SK-N-SH treated with all-trans-retinoic acid at 6 μM for 48 hours (cell line): ENCODE data around the gene AHRR.

Experiments used
- ATAC-seq: fragments of 200-7000 bp; cut with Tn5 transposase; 3 replicates; pipeline ENCODE4 v1.9.1; 2020; ENCODE audit warnings: mild to moderate bottlenecking, moderate library complexity
- ARNTL ChIP-seq: fragments of 450-650 bp; formaldehyde crosslinking; IDR thresholded peaks from 2 replicates; pipeline ENCODE4 v1.5.0; 2020; ENCODE audit warnings: low read depth, mild to moderate bottlenecking, moderate library complexity, borderline replicate concordance
- BACH2 ChIP-seq: fragments of 250-450 bp; sonication (Bioruptor Pico); IDR thresholded peaks from 2 replicates; pipeline ENCODE4 v1.9.0; 2021; ENCODE audit warnings: mild to moderate bottlenecking, borderline replicate concordance
- CSDC2 ChIP-seq: fragments of 250-450 bp; sonication (Bioruptor Pico); IDR thresholded peaks from 2 replicates; pipeline ENCODE4 v1.5.0; 2020; ENCODE audit warnings: mild to moderate bottlenecking, moderate library complexity
- CSRNP3 ChIP-seq: fragments of 250-450 bp; sonication (Bioruptor Pico); IDR thresholded peaks from 2 replicates; pipeline ENCODE4 v1.5.1; 2021; ENCODE audit warnings: mild to moderate bottlenecking, moderate library complexity
- ESRRG ChIP-seq: fragments of 250-450 bp; sonication (Bioruptor Pico); IDR thresholded peaks from 2 replicates; pipeline ENCODE4 v1.6.1; 2021; ENCODE audit warnings: mild to moderate bottlenecking
- GLIS3 ChIP-seq: fragments of 250-450 bp; sonication (Bioruptor Pico); IDR thresholded peaks from 2 replicates; pipeline ENCODE4 v1.5.0; 2020; ENCODE audit warnings: mild to moderate bottlenecking, moderate library complexity
- ISL1 ChIP-seq: fragments of 250-450 bp; sonication (Bioruptor Pico); IDR thresholded peaks from 2 replicates; pipeline ENCODE4 v2.1.2; 2022; ENCODE audit warnings: mild to moderate bottlenecking, moderate library complexity
- OSR1 ChIP-seq: fragments of 250-450 bp; sonication (Bioruptor Pico); IDR thresholded peaks from 2 replicates; pipeline ENCODE4 v1.8.0; 2022; ENCODE audit warnings: moderate library complexity, mild to moderate bottlenecking, inconsistent platforms
- PPARA ChIP-seq: fragments of 250-450 bp; sonication (Bioruptor Pico); IDR thresholded peaks from 2 replicates; pipeline ENCODE4 v1.5.0; 2020; ENCODE audit warnings: mild to moderate bottlenecking, borderline replicate concordance
- RARB ChIP-seq: fragments of 250-450 bp; sonication (Bioruptor Pico); IDR thresholded peaks from 2 replicates; pipeline ENCODE4 v1.8.0; 2021; ENCODE audit warnings: mild to moderate bottlenecking, moderate library complexity
- SNAI2 ChIP-seq: fragments of 250-450 bp; sonication (Bioruptor Pico); IDR thresholded peaks from 2 replicates; pipeline ENCODE4 v1.5.0; 2020; ENCODE audit warnings: mild to moderate bottlenecking, moderate library complexity
- TSHZ2 ChIP-seq: fragments of 250-450 bp; sonication (Bioruptor Pico); IDR thresholded peaks from 2 replicates; pipeline ENCODE4 v1.5.0; 2020; ENCODE audit warnings: mild to moderate bottlenecking, moderate library complexity
- ZFP3 ChIP-seq: fragments of 250-450 bp; sonication (Bioruptor Pico); IDR thresholded peaks from 2 replicates; pipeline ENCODE4 v1.5.0; 2020; ENCODE audit warnings: mild to moderate bottlenecking, moderate library complexity
- ZFP30 ChIP-seq: fragments of 450-650 bp; formaldehyde crosslinking; IDR thresholded peaks from 2 replicates; pipeline ENCODE4 v1.5.0; 2022; ENCODE audit warnings: mild to moderate bottlenecking, moderate library complexity
- ZNF565 ChIP-seq: fragments of 450-650 bp; formaldehyde crosslinking; conservative IDR thresholded peaks from 2 replicates; pipeline ENCODE4 v1.5.0; 2020; ENCODE audit warnings: low read depth, mild to moderate bottlenecking, moderate library complexity
- ZNF70 ChIP-seq: fragments of 450-650 bp; formaldehyde crosslinking; IDR thresholded peaks from 2 replicates; pipeline ENCODE4 v1.5.0; 2020; ENCODE audit warnings: mild to moderate bottlenecking, moderate library complexity
- TF ChIP-seq, protein P1 (sequence below): fragments of 250-450 bp; sonication (Bioruptor Pico); IDR thresholded peaks from 2 replicates; pipeline ENCODE4 v1.5.1; 2020; ENCODE audit warnings: low read depth, mild to moderate bottlenecking, moderate library complexity

AHRR gene

DNA sequence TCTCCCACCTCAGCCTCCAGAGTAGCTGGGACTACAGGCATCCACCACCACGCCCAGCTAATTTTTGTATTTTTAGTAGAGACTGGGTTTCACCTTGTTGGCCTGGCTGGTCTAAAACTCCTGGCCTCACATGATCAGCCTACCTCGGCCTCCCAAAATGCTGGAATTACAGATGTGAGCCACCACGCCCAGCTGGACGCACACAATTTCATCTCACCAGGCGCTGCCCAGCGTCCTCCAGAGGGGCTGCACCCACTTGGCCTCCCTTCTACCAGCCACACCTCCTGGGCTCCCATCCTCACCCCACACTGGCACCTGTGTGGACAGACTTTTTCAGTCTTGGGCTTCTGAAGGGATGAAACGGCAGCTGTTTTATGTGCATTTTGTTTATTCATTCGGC lies 117.7 kb downstream of the AHRR start (continued):
- no peak for TF ChIP-seq CSRNP3 (CRISPR knock-in tag)
- TF ChIP-seq CSDC2 (CRISPR knock-in tag) = no peak
- TF ChIP-seq GLIS3 (CRISPR knock-in tag) = no peak
- TF ChIP-seq ZFP3 = no peak
- TF ChIP-seq OSR1 (CRISPR knock-in tag) = no peak
- TF ChIP-seq ISL1 (CRISPR knock-in tag) = no peak
- TF ChIP-seq, protein P1, sequence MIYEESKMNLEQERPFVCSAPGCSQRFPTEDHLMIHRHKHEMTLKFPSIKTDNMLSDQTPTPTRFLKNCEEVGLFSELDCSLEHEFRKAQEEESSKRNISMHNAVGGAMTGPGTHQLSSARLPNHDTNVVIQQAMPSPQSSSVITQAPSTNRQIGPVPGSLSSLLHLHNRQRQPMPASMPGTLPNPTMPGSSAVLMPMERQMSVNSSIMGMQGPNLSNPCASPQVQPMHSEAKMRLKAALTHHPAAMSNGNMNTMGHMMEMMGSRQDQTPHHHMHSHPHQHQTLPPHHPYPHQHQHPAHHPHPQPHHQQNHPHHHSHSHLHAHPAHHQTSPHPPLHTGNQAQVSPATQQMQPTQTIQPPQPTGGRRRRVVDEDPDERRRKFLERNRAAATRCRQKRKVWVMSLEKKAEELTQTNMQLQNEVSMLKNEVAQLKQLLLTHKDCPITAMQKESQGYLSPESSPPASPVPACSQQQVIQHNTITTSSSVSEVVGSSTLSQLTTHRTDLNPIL (CRISPR knock-in tag) = no peak

GRCh38 chr5:439636-440035 lies 118.1 kb downstream of the AHRR start:
- ATAC-seq = no peak

DNA sequence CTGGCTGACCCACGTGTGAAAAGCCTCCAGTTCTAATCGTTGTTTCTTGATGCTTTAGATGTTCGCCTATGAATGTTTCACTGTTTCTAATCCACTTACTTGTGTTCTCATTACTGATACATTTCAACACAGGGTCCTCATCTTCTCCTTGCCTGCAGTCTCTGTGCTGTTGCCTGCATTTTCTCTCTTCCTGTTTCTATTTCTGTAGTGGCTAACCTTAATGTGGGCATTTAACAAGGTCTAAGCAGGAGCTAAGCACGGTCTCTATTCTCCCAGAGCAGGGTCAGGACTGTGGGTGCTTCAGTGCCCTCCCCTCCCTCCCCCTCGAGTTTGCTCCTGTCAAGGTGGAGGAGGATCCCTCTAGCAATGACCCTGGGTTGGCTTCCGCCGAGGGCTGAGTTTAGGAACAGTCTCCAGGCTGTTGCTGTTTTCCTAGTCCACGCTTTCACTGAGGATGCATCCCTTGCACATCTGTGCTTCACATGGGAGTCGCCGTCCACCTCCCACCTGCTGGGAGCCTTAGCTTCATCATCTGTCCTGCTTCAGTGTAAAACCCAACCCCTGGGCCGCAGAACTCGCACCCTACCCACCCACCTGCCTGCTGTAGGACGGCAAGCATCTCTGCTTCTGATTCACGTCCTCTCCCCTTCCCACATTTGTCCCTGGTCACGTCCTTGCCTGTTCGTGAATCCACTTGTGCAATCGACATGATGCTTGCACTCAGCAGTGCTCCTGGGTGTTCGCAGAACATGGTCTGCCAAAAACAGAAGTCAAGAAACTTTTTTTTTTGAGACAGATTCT lies 119.1 kb downstream of the AHRR start:
- no peak for ATAC-seq
- TF ChIP-seq CSDC2 (CRISPR knock-in tag) (no peak), ZFP30 (CRISPR knock-in tag) (no peak), PPARA (CRISPR knock-in tag) (no peak), ZNF70 (CRISPR knock-in tag) (no peak), CSRNP3 (CRISPR knock-in tag) (no peak), ZFP3 (no peak), ISL1 (CRISPR knock-in tag) (no peak), ZNF565 (CRISPR knock-in tag) (no peak), GLIS3 (CRISPR knock-in tag) (no peak), TSHZ2 (CRISPR knock-in tag) (no peak)
- TF ChIP-seq, protein P1 (CRISPR knock-in tag) = no peak

More at GRCh38 chr5:439636-440035, 118.1 kb downstream of the AHRR start:
- TF ChIP-seq PPARA (CRISPR knock-in tag) (no peak), BACH2 (CRISPR knock-in tag) (no peak), ZFP3 (no peak), ZNF565 (CRISPR knock-in tag) (no peak), CSRNP3 (CRISPR knock-in tag) (no peak), RARB (no peak), SNAI2 (CRISPR knock-in tag) (no peak), ARNTL (no peak)

- no peak for ATAC-seq
- no peak for TF ChIP-seq TSHZ2 (CRISPR knock-in tag)
- no peak for TF ChIP-seq CSRNP3 (CRISPR knock-in tag)
- no peak for TF ChIP-seq BACH2 (CRISPR knock-in tag)
- TF ChIP-seq ESRRG (CRISPR knock-in tag) = no peak
- no peak for TF ChIP-seq GLIS3 (CRISPR knock-in tag)
- TF ChIP-seq ZFP3 = no peak
- TF ChIP-seq ZNF70 (CRISPR knock-in tag) = no peak
- TF ChIP-seq, protein P1 (CRISPR knock-in tag) = no peak
- no peak for TF ChIP-seq PPARA (CRISPR knock-in tag)
Measured at GRCh38 chr5:441996-442334, 120.5 kb downstream of the AHRR start.
